ENCODE data around the gene POU3F1. TPM values are rescaled to one million over a fixed set of nuclear protein-coding genes. Genes with fewer than 3 reads are reported as not detected.
A peak's percentile ranks its signal among the peaks of the same experiment; 100 is the strongest.

Gene POU3F1
- total RNA-seq, 1 donor: under 0.01 TPM

DNA sequence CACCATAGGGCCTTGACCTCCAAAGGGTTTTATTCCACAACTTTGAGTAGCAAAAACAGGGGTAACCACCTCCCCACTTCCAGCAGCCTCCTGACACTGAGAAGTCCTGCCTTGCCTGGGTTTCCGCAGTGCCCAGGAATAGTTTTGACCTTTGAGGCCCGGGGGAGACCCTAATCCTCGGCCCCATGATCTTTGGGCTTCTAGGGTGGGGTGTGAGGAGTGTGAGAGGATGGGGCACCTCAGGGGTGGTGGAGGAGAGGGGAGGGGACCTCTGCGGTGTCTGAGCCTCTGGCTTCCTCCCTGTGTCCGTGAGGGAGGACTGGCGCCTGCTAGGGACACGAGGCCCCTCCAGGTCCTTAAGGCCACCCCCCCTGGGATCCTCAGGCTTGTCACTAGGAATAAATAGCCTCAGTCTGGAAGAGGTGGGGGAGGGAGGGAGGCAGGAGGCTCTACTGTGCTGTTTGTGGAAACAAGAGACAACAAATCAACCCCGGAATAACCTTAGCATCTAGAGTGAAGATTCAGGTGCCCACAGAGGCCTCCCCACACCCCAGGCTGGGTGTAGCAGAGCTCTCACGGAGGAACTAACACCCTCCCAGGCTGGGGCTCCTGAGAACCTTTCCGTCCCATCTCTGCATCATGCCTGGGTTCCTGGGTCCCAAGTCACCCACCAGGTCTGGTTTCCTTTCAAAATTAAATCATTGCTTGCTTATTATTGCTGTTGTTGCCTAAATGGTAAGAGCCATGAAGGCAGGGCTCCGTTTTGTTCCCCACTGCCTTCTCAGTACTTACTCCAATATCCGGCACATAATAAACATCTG lies 40.4 kb downstream of the POU3F1 start:
- H3K4me3 ChIP-seq (ENCODE audit: low read depth, low read length): no peak overlapping the region
- TF ChIP-seq, protein P1, sequence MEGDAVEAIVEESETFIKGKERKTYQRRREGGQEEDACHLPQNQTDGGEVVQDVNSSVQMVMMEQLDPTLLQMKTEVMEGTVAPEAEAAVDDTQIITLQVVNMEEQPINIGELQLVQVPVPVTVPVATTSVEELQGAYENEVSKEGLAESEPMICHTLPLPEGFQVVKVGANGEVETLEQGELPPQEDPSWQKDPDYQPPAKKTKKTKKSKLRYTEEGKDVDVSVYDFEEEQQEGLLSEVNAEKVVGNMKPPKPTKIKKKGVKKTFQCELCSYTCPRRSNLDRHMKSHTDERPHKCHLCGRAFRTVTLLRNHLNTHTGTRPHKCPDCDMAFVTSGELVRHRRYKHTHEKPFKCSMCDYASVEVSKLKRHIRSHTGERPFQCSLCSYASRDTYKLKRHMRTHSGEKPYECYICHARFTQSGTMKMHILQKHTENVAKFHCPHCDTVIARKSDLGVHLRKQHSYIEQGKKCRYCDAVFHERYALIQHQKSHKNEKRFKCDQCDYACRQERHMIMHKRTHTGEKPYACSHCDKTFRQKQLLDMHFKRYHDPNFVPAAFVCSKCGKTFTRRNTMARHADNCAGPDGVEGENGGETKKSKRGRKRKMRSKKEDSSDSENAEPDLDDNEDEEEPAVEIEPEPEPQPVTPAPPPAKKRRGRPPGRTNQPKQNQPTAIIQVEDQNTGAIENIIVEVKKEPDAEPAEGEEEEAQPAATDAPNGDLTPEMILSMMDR (IDR thresholded peaks at IDR 0.05; ENCODE audit: insufficient read depth, low read depth, low read length): no peak
- DNase-seq (ENCODE audit: low read depth): no peak

DNA sequence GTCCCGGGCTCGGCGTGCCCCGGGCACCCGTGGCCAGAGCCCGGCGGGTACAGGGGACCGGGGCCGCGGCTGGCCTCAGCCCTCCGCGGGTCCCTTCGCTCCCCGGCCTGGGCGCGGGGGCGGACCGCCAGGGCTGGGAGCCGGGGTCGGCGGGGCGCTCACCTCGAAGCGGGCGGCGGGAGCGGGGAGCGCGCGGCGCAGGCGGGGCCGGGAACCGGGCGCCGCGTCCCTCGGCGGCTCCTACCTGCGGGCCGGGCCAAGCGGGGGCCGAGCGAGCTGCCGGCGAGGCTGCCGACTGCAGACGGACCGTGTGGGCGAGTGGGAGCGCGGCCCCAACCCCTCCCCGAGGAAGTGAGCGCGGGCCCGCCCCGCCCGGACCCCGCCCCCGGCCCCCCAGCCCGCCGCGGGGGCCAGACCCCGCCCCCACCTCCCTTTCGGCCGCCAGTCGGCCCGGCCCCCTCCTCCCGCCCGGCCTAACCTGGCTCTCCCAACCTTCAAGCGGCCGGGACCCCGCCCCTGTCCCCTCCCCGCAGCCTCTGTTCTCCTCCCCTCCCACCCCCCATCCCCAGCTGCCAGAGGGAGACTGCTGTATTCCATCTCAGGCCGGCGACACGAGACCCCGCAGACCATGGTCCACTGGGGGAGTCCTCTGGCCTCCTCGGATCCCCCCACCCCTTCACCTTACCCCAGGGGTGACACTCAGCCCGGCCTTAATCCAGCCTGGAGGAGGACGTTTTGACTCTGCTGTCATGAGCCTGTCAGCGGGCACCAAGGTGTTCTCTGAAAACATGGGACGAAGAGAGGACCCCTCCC lies 41.2 kb downstream of the POU3F1 start, which contains the start of gene FHL3:
Gene FHL3 (minus strand): TSS at position 320 of the 813 bp plus-strand sequence. CDS start 6,102 bp downstream, outside the sequence.
- TF ChIP-seq, protein P1 (IDR thresholded peaks at IDR 0.05; ENCODE audit: insufficient read depth, low read depth, low read length): no peak
- peak within 1 kb of the TSS; percentile 88 for H3K4me3 ChIP-seq (ENCODE audit: low read depth, low read length)
- DNase-seq (ENCODE audit: low read depth): peak; percentile 45

DNA sequence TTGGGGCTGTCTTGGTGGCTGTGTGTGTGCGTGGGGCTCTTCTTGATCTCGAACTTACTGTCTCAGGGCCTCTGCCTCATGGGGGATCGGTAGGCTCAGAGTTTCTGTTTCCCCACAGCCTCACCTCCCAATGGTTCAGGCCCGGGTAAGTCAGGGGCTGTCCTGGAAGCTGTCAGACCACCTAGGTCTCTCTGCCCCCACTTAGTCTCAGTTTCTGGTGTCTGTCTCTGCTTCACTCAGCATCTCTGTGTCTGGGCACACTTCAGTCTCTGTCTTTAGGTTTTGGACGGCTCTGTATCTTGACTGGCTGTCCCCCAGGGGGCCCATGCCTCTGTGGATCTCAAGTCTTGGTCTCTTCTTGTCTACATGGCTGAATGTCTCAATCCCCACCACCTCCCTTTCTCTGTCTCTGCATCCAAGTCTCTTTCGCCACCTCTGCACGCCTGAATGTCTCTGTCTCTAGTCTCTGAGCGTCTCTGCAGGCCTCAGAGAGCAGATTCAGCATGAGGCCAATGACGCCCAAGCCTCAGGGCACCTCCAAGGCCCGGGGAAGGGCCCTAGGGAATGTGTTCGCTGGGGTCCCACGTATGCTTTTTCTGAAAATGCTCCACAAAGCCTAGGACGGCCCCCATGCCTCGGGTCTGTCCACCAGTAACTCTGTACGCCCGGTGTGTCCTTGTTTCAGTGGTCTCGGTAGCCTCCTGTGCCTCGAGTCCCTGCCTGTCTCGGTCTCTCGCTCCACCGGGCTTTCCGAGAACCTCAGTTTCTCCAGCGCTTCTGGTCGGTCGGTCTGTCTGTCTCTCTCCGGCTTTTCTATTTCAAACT lies 42.1 kb downstream of the POU3F1 start:
- TF ChIP-seq, protein P1 (IDR thresholded peaks at IDR 0.05; ENCODE audit: insufficient read depth, low read depth, low read length): no peak
- H3K4me3 ChIP-seq (ENCODE audit: low read depth, low read length): peak overlapping the region; percentile 88
- peak; percentile 29 for DNase-seq (ENCODE audit: low read depth)

DNA sequence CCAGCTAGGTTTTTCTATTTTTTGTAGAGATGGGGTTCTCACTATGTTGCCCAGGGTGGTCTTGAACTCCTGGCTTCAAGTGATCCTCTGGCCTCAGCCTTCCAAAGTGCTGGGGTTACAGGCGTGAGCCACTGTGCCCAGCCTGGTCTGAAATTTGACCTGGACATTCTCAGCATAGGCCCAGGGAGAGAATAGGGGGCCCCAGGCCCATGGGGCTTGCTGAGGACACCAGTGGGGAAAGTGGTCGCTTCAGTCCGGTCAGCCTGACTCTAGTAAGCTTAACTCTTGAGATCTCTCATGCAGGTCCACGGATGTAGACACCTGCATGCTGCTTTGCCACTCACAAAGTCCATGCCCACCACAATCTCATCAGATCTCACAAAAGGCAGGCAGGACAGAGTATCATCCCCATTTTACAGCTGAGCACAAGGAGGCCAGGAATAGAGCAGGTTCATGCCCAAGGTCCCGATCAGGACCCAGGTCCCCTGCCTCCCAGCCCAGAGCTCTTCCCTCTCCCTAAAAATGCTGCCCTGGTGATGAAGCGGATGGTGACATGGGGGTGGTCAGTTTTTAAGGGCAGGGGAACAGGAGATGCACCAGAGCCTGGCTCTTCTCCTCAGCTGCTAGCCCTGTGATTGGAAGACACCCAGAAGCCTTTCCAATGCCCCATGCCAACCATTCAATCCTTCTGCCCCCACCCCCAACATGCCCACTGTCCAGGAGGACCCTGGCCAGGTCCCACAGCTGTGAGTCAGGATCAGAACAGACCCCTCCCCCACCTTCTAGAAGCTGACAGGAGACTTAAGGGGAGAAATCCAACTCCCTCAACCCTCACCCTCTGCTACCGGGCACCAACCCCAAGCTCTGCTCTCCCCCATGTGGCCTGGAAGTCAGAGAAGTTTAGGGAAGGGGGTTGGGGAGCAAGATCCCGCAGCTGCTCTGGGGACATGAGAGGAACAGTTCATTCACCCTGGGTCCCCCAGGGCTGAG lies 43.0 kb downstream of the POU3F1 start:
- H3K4me3 ChIP-seq (ENCODE audit: low read depth, low read length): peak overlapping the region; percentile 88
- peak; percentile 50 for DNase-seq (ENCODE audit: low read depth)
- TF ChIP-seq, protein P1 (IDR thresholded peaks at IDR 0.05; ENCODE audit: insufficient read depth, low read depth, low read length): no peak

DNA sequence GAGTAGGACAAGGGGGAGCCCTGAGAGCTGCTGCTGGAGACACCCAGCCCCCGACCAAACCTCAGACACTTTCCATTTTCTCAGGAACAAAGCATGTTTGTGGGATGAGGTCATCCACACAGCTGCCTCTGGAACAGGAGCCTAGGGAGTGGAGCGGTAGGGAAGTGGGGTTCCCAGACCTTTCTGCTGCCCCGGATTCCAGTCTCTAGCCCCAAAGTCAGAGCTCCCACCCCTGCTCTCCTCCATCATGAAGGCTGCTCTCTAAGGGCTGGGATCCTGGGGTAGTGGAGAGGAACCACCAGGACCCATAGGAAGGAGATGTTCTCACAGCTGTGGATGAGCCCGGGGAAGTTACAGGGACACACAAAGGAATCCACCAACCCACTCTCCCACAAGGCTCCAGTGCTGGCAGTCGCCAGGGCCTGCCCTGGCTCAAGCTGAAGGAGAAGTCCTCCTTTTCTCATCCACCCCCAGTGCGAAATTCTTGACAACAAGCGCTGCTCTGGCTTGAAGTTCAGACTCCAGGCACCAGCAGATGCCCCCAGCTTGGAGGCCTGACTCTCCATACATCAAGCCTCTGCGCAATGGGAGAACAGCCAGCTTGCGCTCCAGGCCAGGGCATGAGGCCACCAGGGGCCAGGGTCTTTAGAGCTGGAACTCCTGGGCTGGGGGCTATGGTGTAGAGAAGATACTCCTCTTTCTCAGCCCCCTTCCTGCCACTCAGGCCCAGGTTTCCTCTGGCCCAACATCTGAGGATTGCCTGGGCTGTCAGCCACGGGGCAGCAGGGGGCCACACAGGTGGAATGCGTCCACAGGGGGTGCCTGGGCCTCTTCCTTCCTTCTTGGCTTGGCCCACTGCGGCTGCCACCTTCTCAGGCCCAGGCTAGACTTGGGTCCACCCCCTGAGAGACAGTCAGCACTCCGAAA lies 45.8 kb downstream of the POU3F1 start:
- peak; percentile 87 for DNase-seq (ENCODE audit: low read depth)
- H3K4me3 ChIP-seq (ENCODE audit: low read depth, low read length): peak overlapping the region; percentile 33
- TF ChIP-seq, protein P1 (IDR thresholded peaks at IDR 0.05; ENCODE audit: insufficient read depth, low read depth, low read length): no peak
